ENCODE measurements around the gene FOXK2.
A peak's percentile ranks its signal among the peaks of the same experiment; 100 is the strongest.

The FOXK2 gene

DNA sequence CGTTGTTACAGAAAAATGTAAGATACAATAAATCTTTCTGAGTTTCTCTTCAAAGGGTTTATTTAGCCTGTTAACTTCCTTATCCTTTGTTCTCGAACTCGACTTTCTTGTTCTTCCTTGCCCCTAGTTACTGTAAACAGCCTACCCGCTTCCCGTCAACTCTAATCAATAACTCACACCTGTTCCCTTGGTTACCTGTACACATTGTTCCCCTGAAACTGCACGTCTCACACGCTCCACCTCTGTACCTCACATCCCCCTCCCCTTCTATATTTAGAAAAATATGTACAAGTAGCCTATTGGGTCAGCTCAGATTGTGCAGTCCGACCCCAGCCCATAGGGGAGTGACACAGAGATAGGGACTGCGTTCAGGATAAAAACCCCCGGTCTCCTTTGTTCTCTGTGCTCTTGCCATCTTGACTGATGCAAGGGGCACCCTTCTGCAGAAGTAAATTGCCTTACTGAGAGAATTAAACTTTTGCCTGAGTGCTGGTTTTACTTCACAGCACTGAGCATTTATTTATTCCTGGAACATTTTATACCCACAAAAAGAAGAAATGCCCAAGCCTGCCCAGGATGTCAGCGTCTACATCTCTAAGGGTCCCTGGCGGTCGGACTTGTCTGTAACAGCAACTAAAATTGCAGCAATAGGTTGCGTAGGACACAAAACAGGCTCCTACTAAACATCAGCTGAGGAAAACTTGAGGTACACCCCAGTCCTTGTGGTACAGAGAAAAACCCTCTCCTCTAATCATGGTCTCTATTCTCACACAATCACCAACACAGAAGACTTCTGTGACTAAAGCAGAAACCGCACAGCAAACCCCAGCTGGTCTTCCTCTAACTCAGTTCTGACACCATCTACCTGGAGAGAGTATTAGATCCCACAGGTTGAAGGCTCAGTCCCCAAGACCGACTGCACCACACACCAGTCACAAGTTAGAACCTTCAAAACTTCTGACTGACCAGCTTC is 117.4 kb downstream of the FOXK2 start:
- DNase-seq (ENCODE audit: low spot score) (no peak), FAIRE-seq (peak; percentile 20)

DNA sequence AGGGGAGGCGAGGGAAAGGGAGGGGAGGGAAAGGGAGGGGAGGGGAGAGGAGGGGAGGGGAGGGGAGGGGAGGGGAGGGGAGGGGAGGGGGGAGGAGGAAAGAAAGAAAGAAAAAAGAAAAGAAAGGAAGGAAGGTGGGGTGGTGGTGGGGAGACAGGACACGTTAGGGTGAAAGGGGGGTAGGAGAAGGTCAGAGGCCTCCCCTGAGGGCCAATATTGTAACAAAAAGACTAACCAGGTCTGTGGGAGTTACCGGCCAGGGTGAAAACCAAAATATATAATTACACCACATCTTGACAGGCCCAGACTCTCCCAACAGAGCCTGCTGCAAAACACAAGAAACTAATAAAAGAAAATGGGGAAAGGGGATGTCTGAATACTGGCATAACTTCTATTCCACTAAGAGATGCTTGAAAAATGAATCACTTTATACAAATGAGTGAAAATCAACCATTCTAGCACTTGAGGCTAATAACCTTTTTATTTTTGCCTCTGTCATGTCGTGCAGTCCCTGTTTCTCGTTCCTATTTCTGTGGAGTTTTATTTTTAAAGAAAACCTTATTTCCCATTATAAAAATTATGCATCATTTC is 118.7 kb downstream of the FOXK2 start:
- no peak for FAIRE-seq

DNA sequence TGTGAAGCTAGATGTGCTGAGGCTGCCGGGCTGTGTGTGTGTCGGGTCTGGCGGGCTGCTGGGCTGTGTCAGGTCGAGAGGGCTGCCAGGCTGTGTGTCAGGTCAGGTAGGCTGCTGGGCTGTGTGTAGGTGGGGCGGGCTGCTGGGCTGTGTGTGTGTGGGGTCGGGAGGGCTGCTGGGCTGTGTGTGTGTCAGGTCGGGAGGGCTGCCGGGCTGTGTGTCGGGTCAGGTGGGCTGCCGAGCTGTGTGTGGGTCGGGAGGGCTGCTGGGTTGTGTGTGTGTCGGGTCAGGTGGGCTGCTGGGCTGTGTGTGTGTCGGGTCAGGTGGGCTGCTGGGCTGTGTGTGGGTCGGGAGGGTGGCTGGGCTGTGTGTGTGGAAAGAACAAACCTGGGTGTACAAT is 120.1 kb downstream of the FOXK2 start:
- FAIRE-seq (peak; percentile 44), DNase-seq (ENCODE audit: low spot score) (no peak)

More for the DNA sequence above, 118.7 kb downstream of the FOXK2 start:
- DNase-seq (ENCODE audit: low spot score): no peak

DNA sequence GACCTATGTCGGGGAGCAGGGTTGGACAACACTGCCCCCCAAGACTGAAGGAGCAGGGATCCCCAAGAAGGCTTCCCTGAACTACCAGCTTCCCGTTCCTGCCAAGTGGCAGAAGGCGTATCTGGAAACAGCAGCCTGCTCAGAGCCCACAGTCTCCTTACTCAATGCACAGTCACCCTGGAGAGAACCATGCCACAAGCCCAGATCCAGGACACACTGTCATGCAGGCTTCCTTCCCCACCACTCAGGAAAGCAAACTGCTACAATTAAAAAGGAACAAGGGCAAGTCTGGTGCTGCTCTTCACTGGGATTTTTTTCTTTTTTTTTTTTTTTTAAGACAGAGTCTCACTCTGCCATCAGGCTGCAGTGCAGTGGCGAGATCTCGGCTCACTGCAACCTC is 120.5 kb downstream of the FOXK2 start:
- FAIRE-seq (no peak), DNase-seq (ENCODE audit: low spot score) (no peak)

- FAIRE-seq: peak; percentile 53
Measured at GRCh38 chr17:82642022-82642421, 122.5 kb downstream of the FOXK2 start.

GRCh38 chr17:82644148-82644547 is 124.6 kb downstream of the FOXK2 start:
- FAIRE-seq: no peak

More at GRCh38 chr17:82642022-82642421, 122.5 kb downstream of the FOXK2 start:
- no peak for DNase-seq (ENCODE audit: low spot score)

GRCh38 chr17:82645516-82645915 is 126.0 kb downstream of the FOXK2 start:
- FAIRE-seq (no peak), DNase-seq (ENCODE audit: low spot score) (no peak)

More at GRCh38 chr17:82644148-82644547, 124.6 kb downstream of the FOXK2 start:
- no peak for DNase-seq (ENCODE audit: low spot score)

- DNase-seq (ENCODE audit: low spot score) (peak; percentile 58), FAIRE-seq (no peak)
Measured at GRCh38 chr17:82647593-82648164, 128.1 kb downstream of the FOXK2 start.

- DNase-seq (ENCODE audit: low spot score): peak; percentile 100
- peak; percentile 99 for FAIRE-seq
Measured at GRCh38 chr17:82648165-82648668, 128.7 kb downstream of the FOXK2 start, which contains the start of gene WDR45B. Gene WDR45B (minus strand): TSS chr17:82648444. CDS start chr17:82648340, 104 bp downstream.

DNA sequence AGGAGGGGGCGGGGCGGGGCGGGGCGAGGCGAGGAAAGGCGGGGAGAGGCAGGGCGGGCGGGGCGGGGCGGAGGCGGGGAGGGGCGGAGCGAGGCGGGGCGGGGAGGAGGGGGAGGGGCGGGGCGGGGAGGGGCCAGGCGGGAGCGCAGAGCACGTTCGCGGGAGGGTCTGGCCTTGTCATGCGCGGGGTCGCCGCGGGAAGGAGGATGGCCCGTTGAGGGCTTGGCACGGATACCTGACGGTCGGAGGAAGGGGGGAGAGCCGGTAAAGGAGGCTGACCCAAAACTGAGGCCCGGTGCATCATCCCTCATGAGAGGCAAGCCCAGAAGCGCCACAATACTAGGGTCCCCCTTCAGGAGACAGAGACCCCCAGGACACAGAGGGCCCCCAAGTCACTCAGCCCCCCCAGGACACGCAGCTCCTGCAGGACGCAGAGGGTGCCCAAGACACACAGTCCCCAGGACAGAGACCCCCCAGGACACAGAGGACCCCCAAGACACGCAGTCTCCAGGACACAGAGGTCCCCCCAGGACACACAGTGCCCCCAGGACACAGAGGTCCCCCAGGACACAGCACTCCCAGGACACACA is 129.3 kb downstream of the FOXK2 start:
- DNase-seq (ENCODE audit: low spot score) (peak; percentile 79), FAIRE-seq (no peak)

GRCh38 chr17:82649501-82650261 is 130.1 kb downstream of the FOXK2 start:
- DNase-seq (ENCODE audit: low spot score) (no peak), FAIRE-seq (no peak)

DNA sequence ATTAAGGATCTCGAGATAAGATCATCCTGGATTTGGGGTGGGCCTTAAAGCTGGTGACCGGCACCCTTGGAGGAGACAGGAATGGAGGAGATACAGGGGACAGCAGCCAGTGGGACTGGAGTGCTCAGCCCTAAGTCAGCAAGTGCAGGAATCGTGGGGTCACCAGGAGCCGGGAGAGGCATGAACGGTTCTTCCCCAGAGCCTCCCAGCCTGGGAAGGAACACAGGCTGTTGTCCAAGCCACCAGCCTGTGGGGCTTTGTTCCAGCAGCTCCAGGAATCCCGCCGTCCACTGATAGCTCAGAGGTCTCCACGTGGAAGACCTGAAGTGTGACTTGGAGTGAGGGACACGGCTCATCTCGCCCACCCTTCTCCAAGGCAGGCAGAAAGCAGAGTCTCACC is 131.2 kb downstream of the FOXK2 start:
- FAIRE-seq (no peak), DNase-seq (ENCODE audit: low spot score) (no peak)

- FAIRE-seq (no peak), DNase-seq (ENCODE audit: low spot score) (no peak)
Measured at GRCh38 chr17:82653651-82654528, 134.4 kb downstream of the FOXK2 start.
